Measurements from ENCODE around the gene PREPL. TPM values are rescaled to one million over a fixed set of nuclear protein-coding genes. Genes with fewer than 3 reads are reported as not detected.

The PREPL gene
- total and polyA plus RNA-seq, 2 donors (not counting 1 experiment from before 2014, with no cell fraction given) = 59.5 to 67.2 TPM

GRCh38 chr2:44330801-44331200 is 30.5 kb downstream of the PREPL start:
- Histone ChIP-seq H3K36me3 (ENCODE audit: control insufficient read depth, insufficient read depth, low read length) (peaks cover 6% of the 10 kb centered on the region), H3K79me2 (ENCODE audit: control insufficient read depth, insufficient read depth, low read length) (no peaks in the 10 kb centered on the region), H3K27me3 (ENCODE audit: control insufficient read depth, insufficient read depth, low read length) (no peaks in the 10 kb centered on the region), H3K4me3 (replicated peaks in 1 of 4; ENCODE audit: control extremely low read depth in 1 of 4, insufficient read depth in 1 of 4, low read depth in 3 of 4, low read length in 4 of 4) (no peak overlapping the region), H3K4me2 (ENCODE audit: extremely low read depth, insufficient read depth, low read length) (no peak overlapping the region), H3K9ac (ENCODE audit: insufficient read depth, low read length) (no peak overlapping the region), H2AFZ (ENCODE audit: low read length) (no peak overlapping the region), H3K4me1 (ENCODE audit: control insufficient read depth, extremely low read depth, insufficient read depth, low read length) (no peaks in the 10 kb centered on the region), H4K20me1 (ENCODE audit: control insufficient read depth, extremely low read depth, insufficient read depth, low read length) (no peaks in the 10 kb centered on the region), H3K9me3 (ENCODE audit: control insufficient read depth, insufficient read depth, low read depth, low read length) (no peaks in the 10 kb centered on the region), H3K27ac (ENCODE audit: insufficient read depth, low read length) (no peak overlapping the region)
- DNase-seq (ENCODE audit: low read depth in 2 of 2) = peak in 1 of 2 donors; percentile 12
- TF ChIP-seq EZH2 (IDR thresholded peaks at IDR 0.05; ENCODE audit: low read length, missing control alignments) (no peak), CTCF (conservative IDR thresholded peaks at IDR 0.05 in 1 of 2, IDR thresholded peaks at IDR 0.05 in 1 of 2; ENCODE audit: low read depth in 1 of 2, low read length in 2 of 2) (no peak)

- Histone ChIP-seq H3K9ac (ENCODE audit: insufficient read depth, low read length) (no peak overlapping the region), H2AFZ (ENCODE audit: low read length) (no peak overlapping the region), H3K36me3 (ENCODE audit: control insufficient read depth, insufficient read depth, low read length) (peaks cover 6% of the 10 kb centered on the region), H4K20me1 (ENCODE audit: control insufficient read depth, extremely low read depth, insufficient read depth, low read length) (no peaks in the 10 kb centered on the region), H3K4me3 (replicated peaks in 1 of 4; ENCODE audit: control extremely low read depth in 1 of 4, insufficient read depth in 1 of 4, low read depth in 3 of 4, low read length in 4 of 4) (no peak overlapping the region), H3K4me2 (ENCODE audit: extremely low read depth, insufficient read depth, low read length) (no peak overlapping the region), H3K4me1 (ENCODE audit: control insufficient read depth, extremely low read depth, insufficient read depth, low read length) (no peaks in the 10 kb centered on the region), H3K27ac (ENCODE audit: insufficient read depth, low read length) (no peak overlapping the region), H3K79me2 (ENCODE audit: control insufficient read depth, insufficient read depth, low read length) (no peaks in the 10 kb centered on the region), H3K27me3 (ENCODE audit: control insufficient read depth, insufficient read depth, low read length) (no peaks in the 10 kb centered on the region), H3K9me3 (ENCODE audit: control insufficient read depth, insufficient read depth, low read depth, low read length) (no peaks in the 10 kb centered on the region)
- TF ChIP-seq CTCF (conservative IDR thresholded peaks at IDR 0.05 in 1 of 2, IDR thresholded peaks at IDR 0.05 in 1 of 2; ENCODE audit: low read depth in 1 of 2, low read length in 2 of 2) (no peak), EZH2 (IDR thresholded peaks at IDR 0.05; ENCODE audit: low read length, missing control alignments) (no peak)
- DNase-seq (ENCODE audit: low read depth in 2 of 2) = no peak
Measured at GRCh38 chr2:44329343-44329742, 32.0 kb downstream of the PREPL start.

GRCh38 chr2:44328750-44329149 is 32.5 kb downstream of the PREPL start:
- Histone ChIP-seq H3K9ac (ENCODE audit: insufficient read depth, low read length) (no peak overlapping the region), H3K4me3 (replicated peaks in 1 of 4; ENCODE audit: control extremely low read depth in 1 of 4, insufficient read depth in 1 of 4, low read depth in 3 of 4, low read length in 4 of 4) (no peak overlapping the region), H3K4me1 (ENCODE audit: control insufficient read depth, extremely low read depth, insufficient read depth, low read length) (no peaks in the 10 kb centered on the region), H3K27me3 (ENCODE audit: control insufficient read depth, insufficient read depth, low read length) (no peaks in the 10 kb centered on the region), H4K20me1 (ENCODE audit: control insufficient read depth, extremely low read depth, insufficient read depth, low read length) (no peaks in the 10 kb centered on the region), H3K9me3 (ENCODE audit: control insufficient read depth, insufficient read depth, low read depth, low read length) (no peaks in the 10 kb centered on the region), H3K79me2 (ENCODE audit: control insufficient read depth, insufficient read depth, low read length) (no peaks in the 10 kb centered on the region), H2AFZ (ENCODE audit: low read length) (no peak overlapping the region), H3K36me3 (ENCODE audit: control insufficient read depth, insufficient read depth, low read length) (peaks cover 6% of the 10 kb centered on the region), H3K4me2 (ENCODE audit: extremely low read depth, insufficient read depth, low read length) (no peak overlapping the region), H3K27ac (ENCODE audit: insufficient read depth, low read length) (no peak overlapping the region)
- TF ChIP-seq EZH2 (IDR thresholded peaks at IDR 0.05; ENCODE audit: low read length, missing control alignments) = no peak
- no peak for TF ChIP-seq CTCF (conservative IDR thresholded peaks at IDR 0.05 in 1 of 2, IDR thresholded peaks at IDR 0.05 in 1 of 2; ENCODE audit: low read depth in 1 of 2, low read length in 2 of 2)
- DNase-seq (ENCODE audit: low read depth in 2 of 2) = no peak
